SK-N-SH (cell line): ENCODE data around the gene FRMD4B. TPM values are rescaled to one million over a fixed set of nuclear protein-coding genes. Genes with fewer than 3 reads are reported as not detected.
"Not testable (repeated sequence)": the region's sequence is repeated elsewhere in the genome, so short reads cannot be mapped to it uniquely, and the experiment has no call there.

Experiments used
- CTCF ChIA-PET: fragments of 300-600, 350-600 bp; formaldehyde crosslinking; extraction: SDS; loops from one replicate; lab custom pipeline; 2021; lab: Yijun Ruan, JAX
- POLR2A ChIA-PET: fragments of 350-600 bp; sonication (Branson Sonifier 250); formaldehyde crosslinking; extraction: SDS; loops from one replicate; lab custom pipeline; 2020; ENCODE audit warnings: antibody characterized with exemption, inconsistent platforms; lab: Yijun Ruan, JAX
- DNase-seq: peaks from one replicate; pipeline ENCODE4 v3.0.0; 2012
- H2AFZ ChIP-seq: fragments of 200-600 bp; sonication (generic); 2 replicates; pipeline ENCODE4 v1.8.1; 2016; ENCODE audit warnings: antibody characterized with exemption, mild to moderate bottlenecking, low read depth
- H3F3A ChIP-seq: fragments of 200-600 bp; sonication (generic); replicated peaks from 2 replicates; pipeline ENCODE3; 2016; ENCODE audit warnings: antibody characterized with exemption, mild to moderate bottlenecking; ENCODE audit not compliant: insufficient read depth
- H3K27ac ChIP-seq, 2 experiments: fragments of 200-500 bp in 1 of 2; fragments of 200-600 bp in 1 of 2; sonication (Bioruptor generic) in 1 of 2; sonication (generic), shearing (Covaris generic) in 1 of 2; 2 replicates each; pipeline versions ENCODE4 v1.5.1 to v1.6.1; 2014 to 2016; ENCODE audit warnings: low read depth in 2 of 2, inconsistent platforms in 1 of 2, low read length in 1 of 2, mild to moderate bottlenecking in 1 of 2, mixed read lengths in 1 of 2
- H3K27me3 ChIP-seq: fragments of 200-600 bp; sonication (generic), shearing (Covaris generic); 2 replicates; pipeline ENCODE4 v1.6.1; 2016; ENCODE audit warnings: mixed run types; ENCODE audit not compliant: insufficient read depth
- H3K36me3 ChIP-seq, 2 experiments: fragments of 200-500 bp in 1 of 2; fragments of 200-600 bp in 1 of 2; sonication (Bioruptor generic) in 1 of 2; sonication (generic) in 1 of 2; replicated peaks in 1 of 2; 2 replicates each; pipeline versions ENCODE3 to v1.5.1; 2014 to 2016; ENCODE audit warnings: low read length in 1 of 2, mild to moderate bottlenecking in 1 of 2; ENCODE audit not compliant: insufficient read depth in 2 of 2, control insufficient read depth in 1 of 2
- H3K4me1 ChIP-seq, 2 experiments: fragments of 200-500 bp in 1 of 2; fragments of 200-600 bp in 1 of 2; sonication (Bioruptor generic) in 1 of 2; sonication (generic), shearing (Covaris generic) in 1 of 2; 2 replicates each; pipeline versions ENCODE4 v1.5.1 to v1.6.1; 2014 to 2016; ENCODE audit warnings: low read depth in 1 of 2, low read length in 1 of 2, mixed run types in 1 of 2; ENCODE audit not compliant: insufficient read depth in 2 of 2, control insufficient read depth in 1 of 2
- H3K4me2 ChIP-seq: fragments of 200-600 bp; sonication (generic), shearing (Covaris generic); 2 replicates; pipeline ENCODE4 v1.6.1; 2017; ENCODE audit warnings: mixed run types
- H3K4me3 ChIP-seq, 2 experiments: fragments of 200-500 bp in 1 of 2; fragments of 200-600 bp in 1 of 2; sonication (Bioruptor generic) in 1 of 2; sonication (generic), shearing (Covaris generic) in 1 of 2; 2 replicates each; pipeline versions ENCODE4 v1.5.1 to v1.8.1; 2014 to 2016; ENCODE audit warnings: low read depth in 2 of 2, inconsistent platforms in 1 of 2, low read length in 1 of 2, mild to moderate bottlenecking in 1 of 2, mixed read lengths in 1 of 2, moderate library complexity in 1 of 2
- H3K79me2 ChIP-seq: fragments of 200-600 bp; sonication (generic); 2 replicates; pipeline ENCODE4 v1.8.1; 2017; ENCODE audit warnings: mild to moderate bottlenecking; ENCODE audit not compliant: insufficient read depth
- H3K9ac ChIP-seq: fragments of 200-600 bp; sonication (generic); 2 replicates; pipeline ENCODE4 v1.6.1; 2017; ENCODE audit warnings: mixed run types
- H3K9me2 ChIP-seq: fragments of 200-600 bp; sonication (generic); 2 replicates; pipeline ENCODE4 v1.6.1; 2017; ENCODE audit warnings: mixed run types
- H3K9me3 ChIP-seq: fragments of 200-600 bp; sonication (generic); 2 replicates; pipeline ENCODE4 v1.6.1; 2017; ENCODE audit warnings: mixed run types, mild to moderate bottlenecking, moderate library complexity
- H4K20me1 ChIP-seq: fragments of 200-600 bp; sonication (generic); 2 replicates; pipeline ENCODE4 v1.6.1; 2017; ENCODE audit warnings: mild to moderate bottlenecking, mixed run types; ENCODE audit not compliant: insufficient read depth
- CTCF ChIP-seq: fragments of 200-600 bp; sonication (generic); IDR thresholded peaks from 2 replicates; pipeline ENCODE4 v1.6.1; 2017; ENCODE audit warnings: antibody characterized with exemption, mild to moderate bottlenecking, moderate library complexity
- EZH2phosphoT487 ChIP-seq: fragments of 200-600 bp; sonication (generic); IDR thresholded peaks from 2 replicates; pipeline ENCODE4 v1.6.1; 2017; ENCODE audit warnings: low read depth, mixed run types, mild to moderate bottlenecking, antibody characterized with exemption, moderate library complexity, borderline replicate concordance
- FOSL2 ChIP-seq: IDR thresholded peaks from 2 replicates; pipeline ENCODE4 v1.4.0; 2012; ENCODE audit warnings: low read depth, mild to moderate bottlenecking, moderate library complexity, borderline replicate concordance
- FOXJ3 ChIP-seq: sonication (generic); formaldehyde crosslinking; IDR thresholded peaks from 2 replicates; pipeline ENCODE4 v1.5.1; 2020; ENCODE audit warnings: mild to moderate bottlenecking, missing genetic modification reagents
- GABPA ChIP-seq: IDR thresholded peaks from 2 replicates; pipeline ENCODE4 v1.4.0; 2012; ENCODE audit warnings: low read depth, mild to moderate bottlenecking
- MAX ChIP-seq: IDR thresholded peaks from 2 replicates; pipeline ENCODE4 v1.4.0; 2012; ENCODE audit warnings: low read depth
- MEF2A ChIP-seq: IDR thresholded peaks from 2 replicates; pipeline ENCODE4 v1.4.0; 2012; ENCODE audit warnings: low read depth, borderline replicate concordance
- NRF1 ChIP-seq: IDR thresholded peaks from 2 replicates; pipeline ENCODE4 v1.6.1; 2012; ENCODE audit warnings: low read depth, mild to moderate bottlenecking, low read length
- PBX3 ChIP-seq: IDR thresholded peaks from 2 replicates; pipeline ENCODE4; 2012
- POLR2AphosphoS5 ChIP-seq: IDR thresholded peaks from 2 replicates; pipeline ENCODE4 v1.6.1; 2012; ENCODE audit warnings: low read depth, low read length
- RCOR1 ChIP-seq: fragments of 150-350 bp; IDR thresholded peaks from 2 replicates; pipeline ENCODE4 v1.6.1; 2017; ENCODE audit warnings: antibody characterized with exemption, low read length
- REST ChIP-seq: IDR thresholded peaks from 2 replicates; pipeline ENCODE4 v1.6.1; 2012; ENCODE audit warnings: mild to moderate bottlenecking, low read depth, low read length, moderate library complexity
- WGBS: methylation state at CpG from one replicate; pipeline ENCODE4 v1.1.6; 2017; ENCODE audit warnings: low lambda C conversion rate; 5-methylcytosine and 5-hydroxymethylcytosine counted together
- polyA plus RNA-seq, 3 experiments: library from polyadenylated mRNA; depleted of rRNA; stranded (reverse); fragments of >200 nt; gene quantifications; 2 replicates each; pipeline ENCODE4 v1.2.3, GENCODE V29; 2012

FRMD4B gene
- polyA plus RNA-seq, 1 of the 3 experiments (the other 2 are of a cell fraction): 0.53 TPM

GRCh38 chr3:69236812-69237707, 148.8 kb downstream of the FRMD4B start (continued):
- TF ChIP-seq PBX3 (no peak), FOSL2 (no peak), MEF2A (no peak), CTCF (no peak)

GRCh38 chr3:69235882-69236281, 150.0 kb downstream of the FRMD4B start:
- no peak for DNase-seq
- Histone ChIP-seq H3K79me2 (no peaks in the 10 kb centered on the region), H2AFZ (no peak overlapping the region), H4K20me1 (no peaks in the 10 kb centered on the region), H3K4me1 (peaks cover 0 to 8% of the 10 kb centered on the region in 2 experiments; a peak in 1 of 4 replicates), H3F3A (peaks cover 6% of the 10 kb centered on the region), H3K9me3 (no peaks in the 10 kb centered on the region), H3K36me3 (no peaks in the 10 kb centered on the region), H3K27ac (no peak overlapping the region), H3K4me2 (no peak overlapping the region), H3K9ac (no peak overlapping the region), H3K9me2 (no peaks in the 10 kb centered on the region), H3K4me3 (no peak overlapping the region), H3K27me3 (no peaks in the 10 kb centered on the region)
- POLR2A ChIA-PET: no interaction called here
- CTCF ChIA-PET: interaction anchor here (1.4 to 3.6 kb wide), 2 partner anchors 74 kb away, joined by 4 to 18 read pairs; no protein-coding TSS in a partner anchor
- WGBS: 96% methylated on average over 3 of the region's 3 CpGs
- no peak for TF ChIP-seq REST
- no peak for TF ChIP-seq MAX
- no peak for TF ChIP-seq FOSL2
- TF ChIP-seq RCOR1: no peak
- TF ChIP-seq GABPA: no peak
- no peak for TF ChIP-seq CTCF
- no peak for TF ChIP-seq POLR2AphosphoS5
- no peak for TF ChIP-seq FOXJ3 (CRISPR knock-in tag)
- TF ChIP-seq EZH2phosphoT487: no peak
- no peak for TF ChIP-seq NRF1

- DNase-seq, H3K27ac ChIP-seq, H3K79me2 ChIP-seq, H3K4me3 ChIP-seq, H3K9me3 ChIP-seq, POLR2A ChIA-PET, H3K27me3 ChIP-seq, H3K4me1 ChIP-seq, H3F3A ChIP-seq, H2AFZ ChIP-seq, H3K9ac ChIP-seq, H3K36me3 ChIP-seq, H3K9me2 ChIP-seq, H3K4me2 ChIP-seq, H4K20me1 ChIP-seq: not testable (repeated sequence)
- CTCF ChIA-PET: interaction anchor here (3.6 kb wide), 1 partner anchor 73 kb away, joined by 18 read pairs; no protein-coding TSS in a partner anchor
- 93% methylated on average over 4 of the region's 4 CpGs for WGBS
These were observed 150.7 kb downstream of the FRMD4B start for GRCh38 chr3:69235227-69235626.
